ENCODE results near the gene ARHGAP44.

ARHGAP44 gene

DNA sequence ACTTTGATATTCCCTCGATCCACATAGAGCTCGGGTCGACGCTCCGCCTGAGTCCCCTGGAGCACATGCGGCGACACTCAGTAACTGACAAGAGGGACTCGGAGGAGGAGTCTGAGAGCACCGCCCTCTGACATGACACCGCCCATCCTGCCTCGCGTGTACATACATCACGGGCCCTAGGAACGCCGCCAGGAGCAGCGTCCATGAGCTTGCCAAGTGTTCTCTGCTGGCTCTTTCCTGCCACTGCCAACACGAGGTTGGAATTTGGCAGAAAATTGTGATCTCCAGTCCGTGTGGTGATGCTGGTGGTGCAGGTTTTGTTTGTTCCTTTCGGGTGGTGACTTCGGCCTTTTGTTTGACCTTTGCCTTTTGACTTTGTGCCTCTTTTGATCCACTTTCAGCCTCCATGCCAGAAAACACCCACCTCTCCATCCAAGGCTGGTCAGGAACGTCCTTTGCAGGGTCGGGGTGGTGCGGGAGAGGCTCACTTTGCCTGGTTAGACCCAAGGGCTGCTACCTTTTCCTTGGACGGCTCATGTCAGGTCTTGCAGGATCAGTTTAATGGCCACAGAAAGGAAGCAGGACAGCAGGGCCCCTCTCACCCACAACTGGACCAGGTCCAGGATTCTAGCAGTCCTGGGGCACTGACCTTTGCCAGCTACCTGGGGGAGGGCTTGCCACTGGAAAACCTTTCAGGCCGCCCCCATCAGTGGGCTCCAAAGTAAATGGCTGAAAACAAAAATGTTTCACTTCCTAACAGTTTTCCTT is 200.9 kb downstream of the ARHGAP44 start:
- no peaks in the 10 kb centered on the region for H3K4me1 Mint-ChIP-seq (ENCODE audit: low read depth)
- no peak for DNase-seq (ENCODE audit: low spot score)
- H3K27ac Mint-ChIP-seq = no peak overlapping the region
- peaks cover 36% of the 10 kb centered on the region for H3K36me3 Mint-ChIP-seq (ENCODE audit: low read depth)
- no peak overlapping the region for H3K4me3 Mint-ChIP-seq
- H3K27me3 Mint-ChIP-seq (ENCODE audit: low read depth) = no peaks in the 10 kb centered on the region
- no peaks in the 10 kb centered on the region for H3K9me3 Mint-ChIP-seq

DNA sequence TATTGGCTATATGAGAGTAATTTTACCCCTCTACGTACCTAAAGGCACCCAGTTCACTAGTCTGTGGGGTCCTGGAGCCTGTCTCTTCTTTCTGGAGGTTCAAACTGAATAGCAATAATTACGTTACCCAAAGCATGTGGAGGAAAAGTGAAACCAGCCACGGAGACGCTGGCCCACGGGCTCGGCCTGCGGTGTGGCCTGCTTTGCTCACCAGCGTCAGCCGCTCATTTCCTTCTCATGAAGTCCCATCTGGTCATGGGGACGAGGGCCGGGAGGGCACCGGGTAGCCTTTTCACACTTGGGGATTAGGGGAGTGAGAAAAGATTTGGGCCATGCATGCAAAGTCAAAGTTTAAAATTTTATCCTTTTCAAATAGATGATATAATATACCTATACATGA is 201.6 kb downstream of the ARHGAP44 start:
- Mint-ChIP-seq H3K4me1 (ENCODE audit: low read depth) (no peaks in the 10 kb centered on the region), H3K36me3 (ENCODE audit: low read depth) (peaks cover 39% of the 10 kb centered on the region), H3K27ac (no peak overlapping the region)

GRCh38 chr17:12992676-12993075 is 203.4 kb downstream of the ARHGAP44 start:
- H3K27ac Mint-ChIP-seq = no peak overlapping the region
- no peak for DNase-seq (ENCODE audit: low spot score)
- no peaks in the 10 kb centered on the region for H3K27me3 Mint-ChIP-seq (ENCODE audit: low read depth)
- H3K4me3 Mint-ChIP-seq = no peak overlapping the region
- H3K9me3 Mint-ChIP-seq = no peaks in the 10 kb centered on the region
- H3K4me1 Mint-ChIP-seq (ENCODE audit: low read depth) = no peaks in the 10 kb centered on the region
- H3K36me3 Mint-ChIP-seq (ENCODE audit: low read depth) = peaks cover 48% of the 10 kb centered on the region

More for the DNA sequence above, 201.6 kb downstream of the ARHGAP44 start:
- no peak overlapping the region for H3K4me3 Mint-ChIP-seq
- H3K27me3 Mint-ChIP-seq (ENCODE audit: low read depth) = no peaks in the 10 kb centered on the region
- H3K9me3 Mint-ChIP-seq = no peaks in the 10 kb centered on the region
- no peak for DNase-seq (ENCODE audit: low spot score)

- Mint-ChIP-seq H3K4me3 (no peak overlapping the region), H3K9me3 (no peaks in the 10 kb centered on the region), H3K27me3 (ENCODE audit: low read depth) (no peaks in the 10 kb centered on the region), H3K4me1 (ENCODE audit: low read depth) (no peaks in the 10 kb centered on the region), H3K36me3 (ENCODE audit: low read depth) (peaks cover 55% of the 10 kb centered on the region), H3K27ac (no peak overlapping the region)
- DNase-seq (ENCODE audit: low spot score) = no peak
Measured at GRCh38 chr17:12993631-12994030, 204.3 kb downstream of the ARHGAP44 start.

DNA sequence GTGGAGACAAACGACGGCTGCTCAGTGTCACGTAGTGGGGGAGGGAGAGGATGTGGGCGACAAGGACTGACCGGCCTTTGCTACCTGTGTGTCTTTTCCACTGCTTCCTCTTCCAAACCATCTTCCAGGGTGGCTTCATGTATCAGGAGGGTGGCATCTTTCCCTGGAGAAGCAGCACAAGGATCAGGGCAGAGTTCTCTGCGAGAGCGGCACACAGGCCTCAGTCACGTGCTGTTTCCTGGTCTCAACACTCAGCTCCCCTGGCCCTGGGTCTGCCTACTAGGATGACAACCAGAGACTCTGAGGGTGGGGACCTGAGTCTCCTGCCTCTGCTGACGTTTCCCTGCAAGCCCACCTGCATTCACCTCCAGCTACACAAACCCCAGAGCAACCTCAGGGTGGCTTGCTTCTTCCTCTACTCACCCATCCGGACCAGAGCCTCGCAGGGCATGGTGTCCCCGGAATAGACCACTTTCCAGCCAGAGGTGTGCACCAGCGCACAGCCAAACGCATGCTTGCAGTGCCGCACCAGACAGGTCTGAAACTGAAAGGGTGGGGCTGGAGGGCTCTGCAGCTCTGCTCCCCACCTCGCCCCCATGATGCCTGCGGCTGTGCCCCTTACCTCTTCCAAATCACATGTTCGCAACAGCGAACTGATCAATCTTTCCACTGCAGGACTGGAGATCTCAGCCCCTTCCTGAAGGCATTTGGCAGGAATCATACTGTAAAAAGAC is 205.2 kb downstream of the ARHGAP44 start:
- Mint-ChIP-seq H3K36me3 (ENCODE audit: low read depth) (peaks cover 58% of the 10 kb centered on the region), H3K4me3 (no peak overlapping the region), H3K27me3 (ENCODE audit: low read depth) (no peaks in the 10 kb centered on the region), H3K9me3 (no peaks in the 10 kb centered on the region), H3K27ac (no peak overlapping the region), H3K4me1 (ENCODE audit: low read depth) (no peaks in the 10 kb centered on the region)
- no peak for DNase-seq (ENCODE audit: low spot score)

GRCh38 chr17:12995106-12995895 is 206.0 kb downstream of the ARHGAP44 start:
- H3K27me3 Mint-ChIP-seq (ENCODE audit: low read depth) = no peaks in the 10 kb centered on the region
- no peaks in the 10 kb centered on the region for H3K4me1 Mint-ChIP-seq (ENCODE audit: low read depth)
- no peak overlapping the region for H3K27ac Mint-ChIP-seq
- DNase-seq (ENCODE audit: low spot score) = no peak
- H3K4me3 Mint-ChIP-seq = no peak overlapping the region
- H3K36me3 Mint-ChIP-seq (ENCODE audit: low read depth) = peaks cover 52% of the 10 kb centered on the region
- H3K9me3 Mint-ChIP-seq = no peaks in the 10 kb centered on the region

DNA sequence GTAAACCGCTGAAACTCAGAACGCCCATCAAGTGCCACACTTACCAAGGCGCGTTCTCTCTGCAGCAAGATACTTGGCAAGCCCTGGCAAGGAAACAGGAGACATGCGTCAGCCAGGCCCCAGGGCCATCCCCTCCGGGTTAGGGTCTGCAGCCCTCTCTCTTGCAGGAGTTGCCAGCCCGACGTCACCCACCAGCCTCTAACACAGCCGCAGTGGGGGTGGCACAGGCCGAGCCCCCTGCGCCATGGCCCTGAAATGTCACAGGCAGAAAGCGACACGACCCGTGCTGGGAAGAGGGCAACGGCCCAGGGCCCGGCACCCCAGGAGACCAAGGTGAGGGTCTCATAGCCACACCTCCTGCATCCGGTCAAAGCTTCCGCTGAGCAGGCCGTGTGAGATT is 206.6 kb downstream of the ARHGAP44 start:
- no peaks in the 10 kb centered on the region for H3K27me3 Mint-ChIP-seq (ENCODE audit: low read depth)
- no peaks in the 10 kb centered on the region for H3K9me3 Mint-ChIP-seq
- no peak overlapping the region for H3K4me3 Mint-ChIP-seq
- H3K27ac Mint-ChIP-seq = no peak overlapping the region
- peaks cover 54% of the 10 kb centered on the region for H3K36me3 Mint-ChIP-seq (ENCODE audit: low read depth)
- no peaks in the 10 kb centered on the region for H3K4me1 Mint-ChIP-seq (ENCODE audit: low read depth)
- no peak for DNase-seq (ENCODE audit: low spot score)

- no peak for DNase-seq (ENCODE audit: low spot score)
- H3K27ac Mint-ChIP-seq = no peak overlapping the region
- no peaks in the 10 kb centered on the region for H3K9me3 Mint-ChIP-seq
- H3K4me3 Mint-ChIP-seq = no peak overlapping the region
- H3K27me3 Mint-ChIP-seq (ENCODE audit: low read depth) = no peaks in the 10 kb centered on the region
- no peaks in the 10 kb centered on the region for H3K4me1 Mint-ChIP-seq (ENCODE audit: low read depth)
- H3K36me3 Mint-ChIP-seq (ENCODE audit: low read depth) = peaks cover 51% of the 10 kb centered on the region
Measured at GRCh38 chr17:12996357-12996756, 207.1 kb downstream of the ARHGAP44 start.

DNA sequence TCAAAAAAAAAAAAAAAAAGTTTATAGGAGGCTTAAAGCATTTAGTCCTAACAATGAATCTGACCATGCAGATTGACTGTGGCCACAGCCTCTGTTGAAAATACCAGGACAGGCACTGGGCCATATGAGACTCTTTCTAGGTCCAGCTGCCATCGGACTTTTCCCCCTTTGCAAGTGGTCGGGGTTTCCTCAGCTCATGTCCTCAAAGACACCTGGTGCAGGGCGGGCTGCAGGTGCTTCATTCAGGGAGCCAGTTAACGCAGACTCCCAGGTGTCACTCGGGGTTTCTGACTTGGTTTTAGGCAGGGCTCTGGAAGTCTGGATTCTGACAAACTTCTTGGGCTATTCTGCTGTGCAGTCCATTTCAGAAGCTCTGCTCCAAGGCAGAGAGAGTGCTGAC is 207.6 kb downstream of the ARHGAP44 start:
- Mint-ChIP-seq H3K4me1 (ENCODE audit: low read depth) (no peaks in the 10 kb centered on the region), H3K9me3 (no peaks in the 10 kb centered on the region), H3K4me3 (no peak overlapping the region), H3K27me3 (ENCODE audit: low read depth) (no peaks in the 10 kb centered on the region), H3K36me3 (ENCODE audit: low read depth) (peaks cover 45% of the 10 kb centered on the region), H3K27ac (no peak overlapping the region)
- DNase-seq (ENCODE audit: low spot score) = no peak

DNA sequence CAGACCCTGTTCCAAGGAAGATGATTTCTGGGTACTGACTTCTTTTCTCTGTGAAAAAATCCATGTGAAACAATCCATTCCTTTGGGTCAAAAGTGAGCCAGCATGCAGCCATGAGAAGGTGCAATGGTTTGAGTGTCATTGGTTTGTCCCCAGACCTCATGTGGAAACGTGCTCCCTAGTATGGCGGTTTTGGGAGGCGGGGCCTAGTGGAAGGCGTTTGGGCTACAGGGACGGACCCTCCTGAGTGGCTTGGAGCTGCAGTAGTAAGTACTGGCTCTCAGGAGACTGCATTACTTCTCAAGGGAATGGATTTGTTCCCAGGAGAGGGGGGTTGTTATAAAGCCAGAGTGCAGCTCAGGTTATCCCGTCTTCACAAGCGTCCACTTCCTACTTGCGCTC is 209.2 kb downstream of the ARHGAP44 start:
- no peaks in the 10 kb centered on the region for H3K9me3 Mint-ChIP-seq
- H3K27me3 Mint-ChIP-seq (ENCODE audit: low read depth) = no peaks in the 10 kb centered on the region
- no peak overlapping the region for H3K4me3 Mint-ChIP-seq
- H3K27ac Mint-ChIP-seq = no peak overlapping the region
- peaks cover 41% of the 10 kb centered on the region for H3K36me3 Mint-ChIP-seq (ENCODE audit: low read depth)
- H3K4me1 Mint-ChIP-seq (ENCODE audit: low read depth) = no peaks in the 10 kb centered on the region
- no peak for DNase-seq (ENCODE audit: low spot score)

DNA sequence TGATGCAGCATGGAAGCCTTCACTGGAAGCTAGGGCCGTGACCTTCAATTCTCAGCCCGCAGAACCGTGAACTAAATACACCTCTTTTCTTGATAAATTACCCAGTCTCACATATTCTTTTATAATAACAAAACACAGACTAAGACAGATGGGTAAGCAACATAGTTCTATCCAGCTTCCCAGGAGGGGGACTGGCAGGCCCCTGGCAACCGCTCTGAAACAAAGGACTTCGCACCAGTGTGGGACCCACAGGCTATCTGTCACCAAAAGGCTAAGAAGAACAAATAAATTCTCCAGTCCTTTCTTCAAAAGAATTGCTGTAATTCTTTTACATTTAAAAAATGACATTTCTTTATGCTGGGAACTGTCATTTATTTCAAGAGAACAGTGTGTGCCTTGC is 209.6 kb downstream of the ARHGAP44 start:
- H3K9me3 Mint-ChIP-seq = no peaks in the 10 kb centered on the region
- H3K4me1 Mint-ChIP-seq (ENCODE audit: low read depth) = no peaks in the 10 kb centered on the region
- no peak for DNase-seq (ENCODE audit: low spot score)
- H3K27me3 Mint-ChIP-seq (ENCODE audit: low read depth) = no peaks in the 10 kb centered on the region
- H3K4me3 Mint-ChIP-seq = no peak overlapping the region
- H3K36me3 Mint-ChIP-seq (ENCODE audit: low read depth) = peaks cover 41% of the 10 kb centered on the region
- H3K27ac Mint-ChIP-seq = no peak overlapping the region

GRCh38 chr17:13000561-13000960 is 211.3 kb downstream of the ARHGAP44 start:
- Mint-ChIP-seq H3K9me3 (no peaks in the 10 kb centered on the region), H3K4me3 (no peak overlapping the region), H3K36me3 (ENCODE audit: low read depth) (peaks cover 46% of the 10 kb centered on the region), H3K27me3 (ENCODE audit: low read depth) (no peaks in the 10 kb centered on the region), H3K4me1 (ENCODE audit: low read depth) (no peaks in the 10 kb centered on the region), H3K27ac (no peak overlapping the region)
- DNase-seq (ENCODE audit: low spot score) = no peak

GRCh38 chr17:13001991-13002615 is 212.8 kb downstream of the ARHGAP44 start:
- Mint-ChIP-seq H3K27ac (no peak overlapping the region), H3K9me3 (no peaks in the 10 kb centered on the region), H3K4me3 (no peak overlapping the region), H3K27me3 (ENCODE audit: low read depth) (no peaks in the 10 kb centered on the region), H3K4me1 (ENCODE audit: low read depth) (no peaks in the 10 kb centered on the region), H3K36me3 (ENCODE audit: low read depth) (peaks cover 42% of the 10 kb centered on the region)
- no peak for DNase-seq (ENCODE audit: low spot score)

All from T-helper 2 cell treated with Interferon-gamma antibody and Interleukin-4, amounts not matched to agents 5 μg/mL and 100 μg/mL, for 36 hours (primary cell).